ENCODE measurements around the gene FBXL17.
"Not testable (repeated sequence)": the region's sequence is repeated elsewhere in the genome, so short reads cannot be mapped to it uniquely, and the experiment has no call there.

- TF ChIP-seq CTCF (IDR thresholded peaks at IDR 0.05; ENCODE audit: low read depth, low read length); EZH2phosphoT487 (IDR thresholded peaks at IDR 0.05; ENCODE audit: low read depth): not testable (repeated sequence)
These were observed 14.9 kb upstream of the FBXL17 start for GRCh38 chr5:108396837-108397236.

All from OCI-LY3 (cell line).